Parathyroid adenoma (tissue), 2 donors: ENCODE results near the gene TMEM87A.

Experiments
- H2AFZ ChIP-seq: fragments of 300-600 bp; sonication (generic); one replicate; pipeline ENCODE4 v1.7.0; 2017; ENCODE audit warnings: antibody characterized with exemption, mild to moderate bottlenecking
- H3K27ac ChIP-seq: fragments of 300-600 bp; sonication (generic); one replicate; pipeline ENCODE4 v1.7.0; 2017
- H3K27me3 ChIP-seq: fragments of 300-600 bp; sonication (generic); one replicate; pipeline ENCODE4 v1.7.0; 2017; ENCODE audit warnings: low read length; ENCODE audit not compliant: control insufficient read depth, insufficient read depth
- H3K36me3 ChIP-seq: fragments of 300-600 bp; sonication (generic); one replicate; pipeline ENCODE4 v1.7.0; 2017; ENCODE audit warnings: low read length; ENCODE audit not compliant: control insufficient read depth, insufficient read depth
- H3K4me1 ChIP-seq: fragments of 300-600 bp; sonication (generic); one replicate; pipeline ENCODE4 v1.7.0; 2017; ENCODE audit warnings: control low read depth
- H3K4me2 ChIP-seq: fragments of 300-600 bp; sonication (generic); one replicate; pipeline ENCODE4 v1.7.0; 2017; ENCODE audit warnings: low read length
- H3K4me3 ChIP-seq: fragments of 300-600 bp; sonication (generic); one replicate; pipeline ENCODE4 v1.7.0; 2017; ENCODE audit warnings: low read depth, low read length
- H3K79me2 ChIP-seq: fragments of 300-600 bp; sonication (generic); one replicate; pipeline ENCODE4 v1.7.0; 2017; ENCODE audit warnings: control low read depth
- H3K9ac ChIP-seq: fragments of 300-600 bp; sonication (generic); one replicate; pipeline ENCODE4 v1.7.0; 2017; ENCODE audit warnings: mild to moderate bottlenecking
- H3K9me3 ChIP-seq: fragments of 300-600 bp; sonication (generic); one replicate; pipeline ENCODE4 v1.7.0; 2017; ENCODE audit warnings: low read length; ENCODE audit not compliant: control insufficient read depth
- CTCF ChIP-seq: fragments of 300-600 bp; sonication (generic); IDR thresholded peaks from one replicate; pipeline ENCODE4 v1.7.0; 2017; ENCODE audit warnings: antibody characterized with exemption, mild to moderate bottlenecking
- donor health status: primary hyperparathyroidism.

TMEM87A gene

GRCh38 chr15:42191610-42192346 lies 81.5 kb downstream of the TMEM87A start:
- Histone ChIP-seq H3K27ac (no peak overlapping the region), H3K9ac (no peak overlapping the region), H3K4me2 (peak overlapping the region; percentile 44), H3K9me3 (no peaks in the 10 kb centered on the region), H3K27me3 (no peaks in the 10 kb centered on the region), H3K4me3 (peak overlapping the region; percentile 6), H2AFZ (no peak overlapping the region), H3K36me3 (no peaks in the 10 kb centered on the region), H3K4me1 (peaks cover 3% of the 10 kb centered on the region), H3K79me2 (no peaks in the 10 kb centered on the region)
- TF ChIP-seq CTCF: no peak

- no peak overlapping the region for H3K4me3 ChIP-seq
- H3K4me2 ChIP-seq: no peak overlapping the region
- H3K9me3 ChIP-seq: no peaks in the 10 kb centered on the region
- TF ChIP-seq CTCF: no peak
- H3K36me3 ChIP-seq: no peaks in the 10 kb centered on the region
- H3K4me1 ChIP-seq: peaks cover 3% of the 10 kb centered on the region
- H3K79me2 ChIP-seq: no peaks in the 10 kb centered on the region
- no peak overlapping the region for H3K27ac ChIP-seq
- H3K9ac ChIP-seq: no peak overlapping the region
- H3K27me3 ChIP-seq: no peaks in the 10 kb centered on the region
- no peak overlapping the region for H2AFZ ChIP-seq
Observed at GRCh38 chr15:42190370-42190769, 82.9 kb downstream of the TMEM87A start.

- no peak overlapping the region for H3K9ac ChIP-seq
- no peaks in the 10 kb centered on the region for H3K4me1 ChIP-seq
- no peaks in the 10 kb centered on the region for H3K27me3 ChIP-seq
- no peak overlapping the region for H3K4me3 ChIP-seq
- H3K9me3 ChIP-seq: no peaks in the 10 kb centered on the region
- H3K4me2 ChIP-seq: no peak overlapping the region
- H2AFZ ChIP-seq: no peak overlapping the region
- H3K27ac ChIP-seq: no peak overlapping the region
- H3K36me3 ChIP-seq: no peaks in the 10 kb centered on the region
- H3K79me2 ChIP-seq: no peaks in the 10 kb centered on the region
- no peak for TF ChIP-seq CTCF
Observed at GRCh38 chr15:42185801-42186200, 87.4 kb downstream of the TMEM87A start.

GRCh38 chr15:42184736-42185135 lies 88.5 kb downstream of the TMEM87A start:
- no peaks in the 10 kb centered on the region for H3K27me3 ChIP-seq
- no peak overlapping the region for H3K4me3 ChIP-seq
- H3K27ac ChIP-seq: no peak overlapping the region
- no peak overlapping the region for H3K4me2 ChIP-seq
- no peaks in the 10 kb centered on the region for H3K9me3 ChIP-seq
- TF ChIP-seq CTCF: no peak
- no peaks in the 10 kb centered on the region for H3K4me1 ChIP-seq
- H3K79me2 ChIP-seq: no peaks in the 10 kb centered on the region
- H3K9ac ChIP-seq: no peak overlapping the region
- H2AFZ ChIP-seq: no peak overlapping the region
- H3K36me3 ChIP-seq: no peaks in the 10 kb centered on the region

DNA sequence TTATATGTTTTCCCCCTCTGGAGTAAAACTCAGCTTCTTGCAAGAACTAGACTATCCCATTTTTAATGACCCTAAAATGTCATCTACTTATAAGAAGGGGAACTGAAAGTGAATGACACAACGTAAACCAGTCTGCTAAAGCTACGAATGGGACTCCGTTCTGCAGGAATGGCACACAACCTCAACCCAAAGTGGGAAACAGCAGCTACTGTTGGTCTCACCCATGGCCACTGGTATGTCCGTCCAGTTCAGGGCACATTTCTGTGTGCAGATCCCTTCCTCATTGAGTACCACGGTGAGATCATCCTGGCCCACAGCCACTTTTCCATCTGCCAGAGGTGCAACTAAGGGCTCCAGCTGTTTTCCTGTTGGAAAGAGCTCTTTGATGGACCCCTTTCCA lies 88.9 kb downstream of the TMEM87A start:
- Histone ChIP-seq H3K27ac (no peak overlapping the region), H2AFZ (no peak overlapping the region), H3K27me3 (no peaks in the 10 kb centered on the region), H3K4me1 (no peaks in the 10 kb centered on the region), H3K36me3 (no peaks in the 10 kb centered on the region), H3K79me2 (no peaks in the 10 kb centered on the region), H3K9ac (no peak overlapping the region), H3K4me2 (no peak overlapping the region), H3K9me3 (no peaks in the 10 kb centered on the region), H3K4me3 (no peak overlapping the region)
- TF ChIP-seq CTCF: no peak
